GM12864 (cell line): ENCODE data around the gene UBAP1L.

Experiments used
- DNase-seq: peaks from one replicate; pipeline ENCODE4 v3.0.0-alpha.2; 2011; ENCODE audit warnings: low read depth
- H3K4me3 ChIP-seq: 2 replicates; pipeline ENCODE4 v1.5.1; 2011; ENCODE audit warnings: mild to moderate bottlenecking, low read depth, low read length, control low read depth
- CTCF ChIP-seq: IDR thresholded peaks from 2 replicates; pipeline ENCODE4 v1.5.1; 2011; ENCODE audit warnings: low read depth, mild to moderate bottlenecking, moderate library complexity, low read length, control low read depth, inconsistent platforms; ENCODE audit errors: missing control alignments

UBAP1L gene

DNA sequence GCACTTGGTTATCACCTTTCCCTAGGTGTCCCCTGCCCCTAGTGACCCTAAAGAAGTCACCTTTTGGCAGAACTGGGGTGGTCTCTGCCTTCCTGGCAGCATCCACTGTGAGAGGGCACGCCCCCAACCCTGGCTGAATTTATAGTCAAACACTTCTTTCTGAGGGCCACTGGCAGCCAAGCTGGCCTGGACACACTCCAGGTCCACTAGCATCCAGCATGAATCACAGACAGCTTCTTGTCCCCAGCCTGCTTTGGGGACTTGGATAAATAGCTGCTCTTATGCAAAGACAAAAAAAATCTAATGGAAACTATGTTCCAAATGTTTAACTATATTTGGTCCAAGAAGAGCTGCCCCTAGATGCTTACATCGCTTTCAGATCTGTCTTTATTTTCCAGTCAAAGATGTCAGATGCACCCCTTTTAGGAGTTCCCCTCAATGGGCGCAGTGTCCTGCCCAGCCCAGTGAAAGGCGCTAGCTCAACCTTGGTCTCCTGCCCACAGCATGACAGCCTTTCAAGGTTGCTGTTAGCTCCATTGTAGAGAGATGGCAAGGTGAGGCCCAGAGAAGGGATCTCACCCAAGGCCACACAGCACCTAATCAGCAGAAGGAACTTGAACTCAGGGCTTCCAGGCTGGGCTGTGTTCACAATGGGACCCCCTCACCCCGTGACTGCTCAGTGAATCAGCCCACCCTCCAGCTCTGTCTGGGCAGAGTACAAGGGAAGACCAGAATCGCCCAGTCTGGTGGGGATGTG, 54.2 kb downstream of the UBAP1L start:
- H3K4me3 ChIP-seq, result no peak overlapping the region
- DNase-seq, result no peak
- no peak for TF ChIP-seq CTCF

- no peak for DNase-seq
- no peak for TF ChIP-seq CTCF
- H3K4me3 ChIP-seq, result no peak overlapping the region
These were observed 54.9 kb downstream of the UBAP1L start for GRCh38 chr15:65059931-65060596.

DNA sequence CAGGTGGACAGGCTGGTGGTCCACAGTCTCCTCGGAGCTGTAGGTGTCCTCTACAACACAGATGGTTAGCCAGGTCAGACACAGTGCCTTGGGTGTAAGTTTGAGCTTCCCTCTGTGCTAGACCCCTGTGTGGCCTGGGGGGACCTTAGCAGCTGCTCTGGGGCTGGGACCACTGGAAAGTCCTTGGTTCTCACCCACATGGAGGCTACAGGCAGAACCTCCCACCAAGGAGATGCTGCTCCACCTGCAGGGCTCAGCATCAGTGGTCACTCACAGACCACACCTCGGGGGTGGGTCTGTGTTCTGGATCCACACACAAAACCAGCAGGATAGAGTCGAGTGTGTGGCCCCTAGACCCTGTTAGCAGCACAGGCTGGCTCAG, 55.6 kb downstream of the UBAP1L start:
- DNase-seq, result no peak

GRCh38 chr15:65058394-65059368, 56.3 kb downstream of the UBAP1L start:
- no peak overlapping the region for H3K4me3 ChIP-seq
- no peak for DNase-seq
- TF ChIP-seq CTCF, result no peak

More for the DNA sequence above, 55.6 kb downstream of the UBAP1L start:
- no peak overlapping the region for H3K4me3 ChIP-seq
- no peak for TF ChIP-seq CTCF

GRCh38 chr15:65057549-65057940, 57.5 kb downstream of the UBAP1L start:
- no peak for TF ChIP-seq CTCF

DNA sequence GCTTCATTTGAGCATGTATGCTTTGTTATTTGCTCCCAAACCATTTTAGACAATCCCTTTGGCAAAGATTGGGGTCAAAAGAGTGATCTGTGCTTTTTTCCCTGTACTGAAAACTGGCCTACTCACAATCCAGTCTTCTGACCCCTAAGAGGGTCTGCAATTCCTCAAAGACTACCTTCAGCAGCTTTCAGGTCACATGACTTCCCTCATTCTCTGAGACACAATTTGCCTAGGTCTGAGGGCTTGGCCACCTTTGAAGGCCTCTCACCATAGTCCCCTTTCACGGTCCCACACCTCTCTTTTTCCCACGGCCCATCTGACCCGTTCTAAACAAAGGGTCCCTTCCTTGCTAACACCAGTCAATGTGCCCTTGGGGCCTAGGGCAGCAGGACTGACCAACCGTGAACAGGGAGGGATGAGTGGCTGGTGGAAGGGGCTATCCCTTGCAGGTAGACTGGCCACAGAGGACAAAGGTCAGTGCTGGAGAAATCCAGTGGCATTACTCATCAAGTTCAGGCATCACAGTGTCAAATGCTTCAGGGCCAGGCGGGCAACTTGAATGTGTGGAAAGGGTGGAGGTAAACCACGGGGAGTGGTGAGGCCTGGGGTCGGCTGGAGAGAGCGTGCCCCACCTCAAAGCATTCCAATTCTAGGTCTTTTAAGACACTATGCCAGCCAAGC, 58.0 kb downstream of the UBAP1L start:
- no peak for TF ChIP-seq CTCF
- H3K4me3 ChIP-seq, result no peak overlapping the region
- DNase-seq, result no peak

More at GRCh38 chr15:65057549-65057940, 57.5 kb downstream of the UBAP1L start:
- no peak for DNase-seq
- no peak overlapping the region for H3K4me3 ChIP-seq
